Fibroblast of the aortic adventitia (primary cell): Measurements from ENCODE around the gene CFAP61. TPM values are rescaled to one million over a fixed set of nuclear protein-coding genes. Genes with fewer than 3 reads are reported as not detected.

ENCODE experiments used
- DNase-seq: peaks from one replicate; pipeline ENCODE4 v3.0.0-alpha.2; 2010; ENCODE audit warnings: low read depth
- H3K4me3 ChIP-seq: 2 replicates; pipeline ENCODE4 v1.5.1; 2011; ENCODE audit warnings: low read depth, mild to moderate bottlenecking, control low read depth, low read length, moderate library complexity
- CTCF ChIP-seq: IDR thresholded peaks from 2 replicates; pipeline ENCODE4 v1.5.1; 2011; ENCODE audit warnings: mild to moderate bottlenecking, low read length, control low read depth, inconsistent platforms; ENCODE audit not compliant: insufficient read depth
- total RNA-seq: library from RNA; depleted of rRNA; stranded (reverse); fragments of >200 nt; gene quantifications from 2 replicates; pipeline ENCODE4 v1.2.3, GENCODE V29; 2012; ENCODE audit warnings: low replicate concordance

Gene CFAP61
- total RNA-seq, 1 donor: 0.18 TPM

- no peak overlapping the region for H3K4me3 ChIP-seq
- TF ChIP-seq CTCF: no peak
Measured at GRCh38 chr20:20246996-20247633, 194.8 kb downstream of the CFAP61 start.

GRCh38 chr20:20248620-20249200 is 196.4 kb downstream of the CFAP61 start:
- DNase-seq: no peak
- no peak overlapping the region for H3K4me3 ChIP-seq
- no peak for TF ChIP-seq CTCF

More at GRCh38 chr20:20246996-20247633, 194.8 kb downstream of the CFAP61 start:
- DNase-seq: no peak

- no peak overlapping the region for H3K4me3 ChIP-seq
- no peak for TF ChIP-seq CTCF
- DNase-seq: no peak
Measured at GRCh38 chr20:20251317-20251716, 199.0 kb downstream of the CFAP61 start.

- H3K4me3 ChIP-seq: no peak overlapping the region
- no peak for TF ChIP-seq CTCF
- DNase-seq: no peak
Measured at GRCh38 chr20:20251836-20252235, 199.5 kb downstream of the CFAP61 start.

- TF ChIP-seq CTCF: no peak
- DNase-seq: no peak
Measured at GRCh38 chr20:20253039-20253743, 200.9 kb downstream of the CFAP61 start.

GRCh38 chr20:20253744-20254330 is 201.5 kb downstream of the CFAP61 start:
- H3K4me3 ChIP-seq: no peak overlapping the region
- no peak for DNase-seq
- TF ChIP-seq CTCF: no peak

More at GRCh38 chr20:20253039-20253743, 200.9 kb downstream of the CFAP61 start:
- H3K4me3 ChIP-seq: no peak overlapping the region
